22Rv1 (cell line): ENCODE results near the gene PAQR5.
"Not testable (repeated sequence)": the region's sequence is repeated elsewhere in the genome, so short reads cannot be mapped to it uniquely, and the experiment has no call there.

Experiments used
- H3K27ac ChIP-seq: fragments of 450-650 bp; 2 replicates; pipeline ENCODE4 v1.5.1; 2017
- CTCF ChIP-seq: fragments of 450-650 bp; IDR thresholded peaks from 2 replicates; pipeline ENCODE4 v1.5.1; 2017; ENCODE audit warnings: mild to moderate bottlenecking
- ZFX ChIP-seq: fragments of 450-650 bp; IDR thresholded peaks from 2 replicates; pipeline ENCODE4 v1.6.1; 2017; ENCODE audit warnings: antibody characterized with exemption, borderline replicate concordance

The PAQR5 gene

GRCh38 chr15:69297642-69298353 lies 914 bp upstream of the PAQR5 start:
- no peak overlapping the region for H3K27ac ChIP-seq

GRCh38 chr15:69298354-69298696 lies 387 bp upstream of the PAQR5 start:
- TF ChIP-seq ZFX: no peak
- no peak for TF ChIP-seq CTCF

More at GRCh38 chr15:69297642-69298353, 914 bp upstream of the PAQR5 start:
- TF ChIP-seq ZFX (no peak), CTCF (no peak)

GRCh38 chr15:69299451-69299886 lies 757 bp downstream of the PAQR5 start:
- TF ChIP-seq CTCF (no peak), ZFX (no peak)
- H3K27ac ChIP-seq: no peak overlapping the region

More at GRCh38 chr15:69298354-69298696, 387 bp upstream of the PAQR5 start:
- no peak overlapping the region for H3K27ac ChIP-seq

- TF ChIP-seq CTCF: no peak
- no peak for TF ChIP-seq ZFX
- H3K27ac ChIP-seq: no peak overlapping the region
Observed at GRCh38 chr15:69299943-69300588, 1.4 kb downstream of the PAQR5 start.

GRCh38 chr15:69301101-69301500 lies 2.4 kb downstream of the PAQR5 start:
- not testable (repeated sequence) for H3K27ac ChIP-seq

GRCh38 chr15:69302087-69302486 lies 3.4 kb downstream of the PAQR5 start:
- H3K27ac ChIP-seq: not testable (repeated sequence)

- no peak overlapping the region for H3K27ac ChIP-seq
- TF ChIP-seq ZFX (no peak), CTCF (no peak)
Observed at GRCh38 chr15:69302929-69303328, 4.2 kb downstream of the PAQR5 start.

GRCh38 chr15:69303337-69304181 lies 4.8 kb downstream of the PAQR5 start:
- no peak overlapping the region for H3K27ac ChIP-seq
- TF ChIP-seq CTCF (peak; percentile 47), ZFX (no peak)
